Inflammatory macrophage (primary cell): ENCODE data around the gene PROK2.
A peak's percentile ranks its signal among the peaks of the same experiment; 100 is the strongest.

Source experiments
- DNase-seq, 2 donors: peaks; one replicate each; pipeline ENCODE4 v3.0.0-alpha.2; 2020 to 2022

Gene PROK2

DNA sequence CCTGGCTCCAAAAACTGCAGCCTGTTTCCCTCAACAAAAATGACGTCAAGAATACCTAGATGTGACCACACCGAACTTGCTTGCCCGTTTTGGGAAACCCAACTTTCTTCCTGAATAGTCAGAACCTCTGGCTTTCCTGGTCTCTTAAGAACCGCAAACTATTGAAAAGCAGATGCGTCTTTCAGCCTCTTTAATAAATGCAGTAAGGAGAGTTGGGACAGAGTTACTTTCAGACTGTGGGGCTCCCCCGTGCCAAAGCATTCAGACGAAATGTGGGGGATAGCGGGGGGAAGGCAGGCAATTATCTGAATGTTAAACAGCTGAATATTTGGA, 1.2 kb upstream of the PROK2 start:
- no peak for DNase-seq

DNA sequence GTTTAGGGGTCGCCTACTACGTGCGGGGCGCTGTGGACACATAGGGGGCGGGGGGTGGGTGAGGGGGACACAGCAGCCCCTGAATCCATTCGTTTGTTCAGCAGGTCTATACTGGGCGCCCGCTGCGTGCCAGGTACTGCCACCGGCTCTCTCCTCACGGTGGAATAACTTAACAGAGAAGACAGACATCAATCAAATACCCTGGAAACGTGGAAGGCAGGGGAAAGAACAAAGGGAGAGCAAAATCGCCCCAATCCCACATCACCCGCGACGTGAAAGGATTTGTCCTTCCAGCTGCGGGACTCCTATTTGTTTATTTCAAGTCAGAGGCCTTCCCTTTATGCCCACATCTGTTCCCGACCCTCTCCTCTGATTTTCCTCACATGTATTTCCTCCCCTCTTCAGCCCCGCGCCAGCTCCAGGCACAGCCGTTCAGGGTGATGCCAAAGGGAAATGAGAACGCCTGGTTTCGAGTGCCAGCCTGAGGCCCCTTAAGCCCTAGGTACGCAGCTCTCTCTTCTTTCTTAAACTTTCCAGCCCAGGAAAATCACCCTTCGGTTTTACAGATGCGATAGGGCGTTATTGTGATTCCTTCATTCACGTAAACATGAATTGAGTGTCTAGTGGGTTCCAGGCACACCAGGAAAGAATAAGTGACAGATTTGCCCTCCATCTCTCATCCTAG, 726 bp upstream of the PROK2 start:
- no peak for DNase-seq

DNA sequence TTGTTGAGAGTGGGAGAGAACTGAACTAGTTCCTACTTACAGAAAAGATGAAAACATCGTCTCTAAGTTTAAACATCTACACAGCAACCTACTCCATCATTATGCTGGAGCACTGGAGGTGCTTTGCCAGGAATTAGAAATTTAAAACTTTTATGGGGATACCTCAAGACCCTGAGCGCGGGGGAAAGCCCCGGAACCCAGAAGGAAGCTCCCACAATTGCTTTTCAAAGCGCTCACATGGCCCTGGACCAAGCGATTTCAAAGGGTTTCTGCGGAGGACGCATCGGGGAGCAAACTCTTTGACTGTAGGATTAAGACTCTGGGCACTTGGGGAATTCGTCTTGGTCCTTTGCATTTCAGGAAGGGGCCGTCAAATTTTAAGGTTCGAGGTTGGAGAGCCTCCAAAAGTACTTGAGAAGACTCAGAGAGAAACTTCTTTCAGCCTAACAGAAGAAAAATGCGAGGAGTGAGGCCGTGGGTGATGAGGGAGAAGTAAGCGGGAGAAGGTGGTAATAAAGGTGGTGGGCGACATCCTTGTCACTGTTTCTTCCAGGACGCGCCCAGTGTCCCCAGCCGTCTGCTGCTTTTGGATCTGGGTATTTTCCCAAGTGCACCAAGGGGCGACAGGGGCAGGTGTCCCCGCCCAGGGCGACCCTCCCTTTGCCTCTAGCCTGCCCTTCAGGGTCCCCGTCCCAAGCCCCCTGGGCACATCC, 591 bp downstream of the PROK2 start:
- peak in 1 of 2 donors; percentile 14 for DNase-seq

DNA sequence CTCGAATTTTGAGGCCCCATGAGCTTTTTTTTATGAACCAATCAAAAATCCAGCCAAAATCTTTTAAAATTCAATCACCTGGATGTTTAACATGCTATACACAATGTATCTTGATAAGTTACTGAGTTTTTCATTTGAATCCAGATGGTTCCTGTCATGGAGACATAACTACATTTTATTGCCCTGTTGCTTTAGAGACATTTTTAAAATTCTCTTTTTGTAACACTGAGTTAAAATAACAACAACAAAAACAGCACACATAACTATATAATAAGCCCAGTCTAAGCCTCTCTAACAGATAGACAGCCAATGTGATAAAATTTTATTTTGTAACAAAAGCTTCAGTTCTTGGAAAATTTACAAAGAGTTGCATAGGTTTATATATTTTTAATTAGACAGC, 1.8 kb downstream of the PROK2 start:
- DNase-seq, result no peak

DNA sequence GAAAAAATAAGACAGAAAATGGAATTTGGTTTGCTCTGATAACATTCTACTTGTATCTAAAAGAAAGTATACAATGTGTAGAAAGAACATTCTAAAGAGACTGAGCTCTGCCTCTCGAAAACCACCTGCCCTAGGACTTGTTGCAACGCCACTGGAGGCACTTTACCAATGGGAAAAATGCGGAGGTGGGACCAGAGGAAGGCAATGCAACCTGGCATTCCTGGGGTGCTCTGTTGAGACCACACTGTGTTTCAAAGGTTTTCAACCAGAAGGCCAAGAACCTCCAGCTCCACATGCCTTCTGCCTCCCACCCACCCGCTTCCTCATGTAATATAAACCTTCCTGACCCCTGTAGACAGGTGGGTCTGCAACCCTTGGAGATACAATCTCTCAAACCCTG, 4.5 kb downstream of the PROK2 start:
- DNase-seq, result no peak

DNA sequence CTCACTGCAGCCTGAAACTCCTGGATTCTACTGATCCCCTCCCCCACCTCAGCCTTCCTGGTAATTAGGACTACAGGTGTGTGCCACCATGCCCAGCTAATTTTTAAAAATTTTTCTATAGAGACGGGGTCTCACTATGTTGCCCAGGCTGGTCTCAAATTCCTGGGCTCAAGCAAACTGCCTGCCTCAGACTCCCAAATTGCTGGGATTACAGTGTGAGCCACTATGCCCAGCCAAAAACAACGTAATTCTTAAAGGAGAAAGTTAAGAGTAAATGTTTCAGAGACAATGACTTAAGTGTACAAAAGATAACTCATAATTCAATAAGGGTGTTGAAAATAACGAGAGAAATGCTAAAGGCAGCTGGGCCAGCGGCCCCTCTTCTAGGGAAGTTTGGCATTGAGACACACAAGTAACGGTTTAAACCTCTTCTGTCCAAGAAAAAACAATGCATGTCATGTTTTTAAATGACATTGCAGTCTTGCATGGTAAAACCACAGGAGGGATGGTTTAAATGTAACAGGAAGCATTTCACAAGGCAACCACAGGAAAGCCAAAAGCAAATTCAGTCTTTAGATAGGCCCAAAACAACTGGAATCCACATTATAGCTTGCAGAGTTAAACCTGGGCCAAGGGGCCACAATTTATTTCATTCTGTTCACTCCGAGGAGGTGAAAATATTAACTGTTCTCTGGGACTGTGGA, 5.1 kb downstream of the PROK2 start:
- DNase-seq, result peak; percentile 59 to 87

DNA sequence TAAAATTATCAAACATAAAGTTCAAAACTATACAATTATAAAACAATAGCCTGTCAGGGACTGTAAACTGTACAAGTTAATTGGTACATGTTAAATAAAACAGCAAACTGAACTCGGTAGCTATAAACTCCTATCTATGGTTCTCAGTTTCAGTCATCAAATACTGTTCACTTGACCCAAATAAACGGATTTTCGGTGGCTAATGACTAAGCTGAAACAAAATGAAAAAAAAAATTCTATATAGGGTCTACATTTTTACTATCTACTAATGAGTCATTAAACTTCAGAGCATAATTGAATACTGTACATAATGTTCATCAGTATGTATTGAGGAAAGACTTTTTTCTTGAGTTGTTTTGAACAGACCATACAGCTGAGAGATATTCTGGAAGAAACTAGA, 6.6 kb downstream of the PROK2 start:
- DNase-seq, result no peak

DNA sequence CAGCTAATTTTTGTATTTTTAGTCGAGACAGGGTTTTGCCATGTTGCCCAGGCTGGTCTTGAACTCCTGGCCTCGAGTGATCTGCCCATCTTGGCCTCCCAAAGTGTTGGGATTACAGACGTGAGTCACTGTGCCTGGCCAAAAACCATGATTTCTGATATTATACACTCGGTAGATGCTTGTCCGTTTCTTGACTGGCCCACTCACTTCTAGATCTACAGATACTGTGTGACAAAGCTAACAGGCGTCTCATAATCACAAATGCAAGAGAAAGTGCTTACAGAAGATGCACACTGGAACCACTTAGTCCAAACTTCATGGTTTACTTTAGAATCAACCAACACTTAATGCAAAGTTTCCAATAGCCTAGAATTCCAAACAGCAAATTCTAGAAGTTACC, 8.4 kb downstream of the PROK2 start:
- DNase-seq, result no peak

DNA sequence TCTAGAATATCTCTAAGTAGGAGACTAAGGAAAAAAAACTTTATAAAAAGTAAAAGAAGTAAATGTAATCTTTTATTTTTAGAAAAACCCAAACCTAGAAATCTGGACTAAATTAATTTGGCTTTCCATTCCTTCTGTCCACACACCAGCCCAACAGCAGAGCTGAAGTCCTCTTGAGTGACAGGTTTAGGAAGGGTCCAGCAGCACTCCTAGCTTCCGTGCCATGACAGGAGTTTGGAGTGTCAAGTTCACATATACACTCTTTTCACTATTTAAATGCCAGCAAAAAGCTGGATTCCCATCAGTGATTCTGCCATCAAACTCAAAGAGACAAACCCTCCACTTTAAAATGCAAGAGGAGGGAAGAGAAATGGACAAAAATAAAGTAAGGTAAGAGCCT, 13.1 kb downstream of the PROK2 start:
- no peak for DNase-seq

DNA sequence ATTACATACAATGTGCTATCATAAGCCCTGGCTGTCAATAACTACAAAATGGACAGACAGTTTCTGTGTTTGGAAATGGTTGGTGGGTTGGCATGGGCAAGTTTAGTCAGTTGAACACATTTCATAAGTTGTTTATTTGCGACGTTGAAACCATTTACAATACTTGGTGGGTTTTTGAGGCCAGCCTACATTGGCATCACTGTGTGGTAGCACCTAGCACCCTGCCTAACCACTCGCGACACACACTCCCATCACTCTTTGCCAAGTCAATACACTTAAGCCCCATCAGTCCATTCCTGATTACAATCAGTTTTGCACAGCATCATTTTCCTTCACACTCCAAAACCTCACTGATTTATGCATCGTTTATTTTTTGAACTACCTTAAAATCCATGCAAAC, 13.8 kb downstream of the PROK2 start:
- no peak for DNase-seq

DNA sequence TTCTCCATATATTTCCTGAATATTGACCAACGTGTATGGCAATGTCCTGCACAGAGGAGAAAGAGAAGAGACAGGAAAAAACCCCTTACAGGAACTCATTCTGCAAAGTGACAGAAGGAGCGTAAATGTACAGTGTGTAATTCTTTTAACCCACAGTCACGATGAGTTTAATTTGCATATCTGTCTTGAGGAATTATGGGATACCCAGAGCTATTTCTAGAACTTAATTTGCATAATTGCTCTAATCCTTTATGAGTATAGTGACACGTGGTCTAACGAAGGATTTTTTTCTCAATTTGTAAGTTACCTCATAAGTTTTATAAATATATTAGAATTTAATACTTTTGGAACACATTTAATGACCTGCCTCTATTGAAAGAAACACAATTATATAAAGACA, 21.5 kb downstream of the PROK2 start:
- no peak for DNase-seq

DNA sequence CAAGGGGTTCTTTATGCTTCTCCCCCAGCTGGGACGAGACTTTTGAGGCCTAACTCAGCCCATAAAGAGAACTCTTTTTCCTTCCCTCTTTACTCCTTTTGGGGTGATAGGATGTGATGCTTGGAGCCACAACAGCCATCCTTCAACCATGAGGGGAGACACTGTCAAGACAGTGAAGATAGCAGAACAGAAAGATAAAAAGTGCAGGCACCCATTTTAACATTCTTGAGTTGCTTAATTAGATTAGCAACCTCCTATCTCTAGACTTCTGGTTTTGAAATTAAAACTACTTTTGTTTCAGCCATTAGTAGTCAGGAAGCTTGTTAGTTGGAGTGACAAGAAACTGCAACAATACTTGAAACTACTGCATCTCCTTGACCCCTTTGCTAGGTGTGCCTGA, 24.8 kb downstream of the PROK2 start:
- DNase-seq, result no peak

DNA sequence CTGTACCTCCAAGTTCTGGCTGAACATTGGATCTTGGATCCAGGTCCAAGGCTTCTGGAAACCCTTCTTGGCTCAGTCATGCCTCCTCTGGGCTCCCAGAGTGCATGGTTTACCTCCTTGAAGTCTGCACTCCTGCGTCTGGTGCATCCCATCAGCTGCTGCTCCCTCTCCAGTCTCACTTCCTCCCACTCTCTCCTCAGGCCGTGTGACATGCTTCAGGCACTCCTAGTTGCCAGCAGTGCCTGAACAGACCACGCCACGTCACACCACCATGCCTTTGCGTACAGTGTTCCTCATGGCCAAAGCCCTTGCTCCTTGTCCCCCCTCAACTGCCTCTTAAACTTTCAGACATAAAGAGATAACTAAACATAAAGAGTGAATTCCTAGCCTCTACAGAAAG, 25.5 kb downstream of the PROK2 start:
- peak; percentile 53 to 69 for DNase-seq

DNA sequence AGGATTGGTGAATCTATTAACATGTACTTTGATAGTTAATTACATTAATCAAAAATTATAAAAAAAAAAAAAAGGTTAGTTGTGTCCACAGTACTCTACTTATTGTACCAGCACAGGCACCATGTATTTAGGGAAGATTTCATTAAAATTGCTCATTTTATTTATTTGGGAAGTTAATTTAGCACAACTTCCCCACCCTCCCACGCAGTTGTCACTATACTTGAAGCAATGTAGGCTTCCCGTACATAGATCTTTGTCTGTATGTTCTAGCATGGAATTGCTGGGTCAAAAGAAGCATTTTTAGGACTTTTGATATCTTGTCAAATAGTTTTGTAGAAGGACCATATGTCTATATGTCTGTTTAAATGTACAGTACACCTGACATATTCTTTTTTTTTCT, 26.9 kb downstream of the PROK2 start:
- DNase-seq, result peak; percentile 69 to 80

DNA sequence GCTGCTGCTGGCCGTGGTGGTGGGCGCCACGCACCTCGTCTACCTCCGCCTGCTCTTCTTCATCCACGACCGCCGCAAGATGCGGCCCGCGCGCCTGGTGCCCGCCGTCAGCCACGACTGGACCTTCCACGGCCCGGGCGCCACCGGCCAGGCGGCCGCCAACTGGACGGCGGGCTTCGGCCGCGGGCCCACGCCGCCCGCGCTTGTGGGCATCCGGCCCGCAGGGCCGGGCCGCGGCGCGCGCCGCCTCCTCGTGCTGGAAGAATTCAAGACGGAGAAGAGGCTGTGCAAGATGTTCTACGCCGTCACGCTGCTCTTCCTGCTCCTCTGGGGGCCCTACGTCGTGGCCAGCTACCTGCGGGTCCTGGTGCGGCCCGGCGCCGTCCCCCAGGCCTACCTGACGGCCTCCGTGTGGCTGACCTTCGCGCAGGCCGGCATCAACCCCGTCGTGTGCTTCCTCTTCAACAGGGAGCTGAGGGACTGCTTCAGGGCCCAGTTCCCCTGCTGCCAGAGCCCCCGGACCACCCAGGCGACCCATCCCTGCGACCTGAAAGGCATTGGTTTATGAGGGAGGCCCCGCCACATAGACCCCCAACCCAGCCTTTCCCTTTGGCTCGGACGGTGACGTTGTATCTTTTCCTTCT, 30.2 kb downstream of the PROK2 start:
- no peak for DNase-seq

DNA sequence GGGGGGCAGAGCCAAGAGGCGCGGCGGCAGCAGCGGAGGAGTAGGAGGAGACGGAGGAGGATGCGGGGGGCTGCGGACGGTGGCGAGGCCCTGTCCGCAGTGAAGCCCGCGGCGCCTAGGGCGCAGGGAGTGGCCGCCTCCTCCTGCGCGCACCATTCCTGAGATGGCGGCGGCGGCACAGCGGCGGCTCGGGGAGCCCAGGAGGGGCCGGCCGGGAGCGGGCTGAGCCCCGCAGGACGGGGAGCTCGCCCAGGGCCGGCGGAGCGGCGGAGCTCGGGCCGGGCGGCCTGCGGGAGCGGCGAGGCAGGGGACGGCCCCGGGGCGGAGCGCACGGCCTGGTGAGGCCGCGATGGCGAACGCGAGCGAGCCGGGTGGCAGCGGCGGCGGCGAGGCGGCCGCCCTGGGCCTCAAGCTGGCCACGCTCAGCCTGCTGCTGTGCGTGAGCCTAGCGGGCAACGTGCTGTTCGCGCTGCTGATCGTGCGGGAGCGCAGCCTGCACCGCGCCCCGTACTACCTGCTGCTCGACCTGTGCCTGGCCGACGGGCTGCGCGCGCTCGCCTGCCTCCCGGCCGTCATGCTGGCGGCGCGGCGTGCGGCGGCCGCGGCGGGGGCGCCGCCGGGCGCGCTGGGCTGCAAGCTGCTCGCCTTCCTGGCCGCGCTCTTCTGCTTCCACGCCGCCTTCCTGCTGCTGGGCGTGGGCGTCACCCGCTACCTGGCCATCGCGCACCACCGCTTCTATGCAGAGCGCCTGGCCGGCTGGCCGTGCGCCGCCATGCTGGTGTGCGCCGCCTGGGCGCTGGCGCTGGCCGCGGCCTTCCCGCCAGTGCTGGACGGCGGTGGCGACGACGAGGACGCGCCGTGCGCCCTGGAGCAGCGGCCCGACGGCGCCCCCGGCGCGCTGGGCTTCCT, 31.0 kb downstream of the PROK2 start, which contains the start of gene GPR27:
GPR27 (plus strand) TSS at position 155 of the 909 bp plus-strand sequence; CDS start at position 350, 195 bp downstream.
- DNase-seq, result peak in 1 of 2 donors; percentile 32

DNA sequence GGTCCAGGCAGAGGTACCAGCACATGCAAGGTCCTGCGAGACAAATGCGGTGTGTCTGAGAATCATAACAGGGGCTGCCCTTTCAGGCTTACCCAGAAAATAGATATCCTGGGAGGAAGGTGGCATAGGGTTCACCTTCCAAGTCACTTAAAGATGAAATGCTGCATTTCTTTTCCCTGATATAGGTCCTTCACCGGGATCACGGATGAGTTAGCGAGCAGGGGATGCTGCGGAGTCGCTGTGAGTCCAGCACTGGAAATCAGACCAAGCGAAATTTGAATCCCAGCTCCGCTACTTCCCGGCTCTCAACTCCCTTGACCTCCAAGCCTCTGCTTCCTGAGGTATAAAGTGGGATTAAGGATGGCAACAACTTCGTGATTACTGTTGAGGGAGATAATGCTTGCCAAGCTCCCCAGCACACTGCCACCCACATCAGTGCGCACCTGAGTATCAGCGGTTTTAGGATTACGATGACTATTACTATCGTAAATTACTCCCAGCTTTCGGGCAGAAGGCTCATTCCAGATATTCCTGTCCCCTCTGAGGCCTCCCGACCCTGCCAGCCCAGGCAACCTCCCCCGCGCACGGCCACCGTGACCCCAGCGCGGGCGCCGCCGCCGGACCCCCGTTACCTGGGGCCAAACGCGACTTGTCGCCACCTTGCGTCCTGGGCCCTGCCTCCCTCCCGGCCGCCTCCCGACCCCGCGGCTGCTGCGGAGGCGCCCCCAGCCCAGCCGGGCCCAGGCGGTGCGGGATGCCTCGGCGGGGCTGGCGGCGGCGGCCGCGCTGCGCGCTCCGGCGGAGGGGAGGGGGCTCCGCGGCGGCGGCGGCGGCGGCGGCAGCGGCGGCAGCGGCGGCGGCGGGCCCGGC, 31.9 kb downstream of the PROK2 start:
- DNase-seq, result no peak

DNA sequence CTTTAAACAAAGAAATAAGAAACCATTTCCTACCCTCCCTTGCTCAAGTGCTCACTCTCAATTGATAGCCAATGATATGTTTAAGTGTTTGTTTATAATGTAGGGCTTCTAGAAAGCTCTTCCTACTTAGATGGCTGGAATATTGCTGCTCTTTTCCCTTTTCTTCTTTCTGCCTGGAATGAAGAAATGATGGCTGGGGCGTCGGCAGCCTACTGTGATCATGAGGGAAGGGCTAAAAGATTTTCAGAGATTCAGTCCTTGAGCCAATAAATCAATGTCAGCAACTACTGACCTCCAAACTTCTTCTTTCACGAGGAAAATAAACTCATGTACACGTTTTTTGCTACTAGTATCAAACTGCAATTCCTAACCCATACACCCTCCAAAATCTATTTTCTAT, 33.3 kb downstream of the PROK2 start:
- no peak for DNase-seq

DNA sequence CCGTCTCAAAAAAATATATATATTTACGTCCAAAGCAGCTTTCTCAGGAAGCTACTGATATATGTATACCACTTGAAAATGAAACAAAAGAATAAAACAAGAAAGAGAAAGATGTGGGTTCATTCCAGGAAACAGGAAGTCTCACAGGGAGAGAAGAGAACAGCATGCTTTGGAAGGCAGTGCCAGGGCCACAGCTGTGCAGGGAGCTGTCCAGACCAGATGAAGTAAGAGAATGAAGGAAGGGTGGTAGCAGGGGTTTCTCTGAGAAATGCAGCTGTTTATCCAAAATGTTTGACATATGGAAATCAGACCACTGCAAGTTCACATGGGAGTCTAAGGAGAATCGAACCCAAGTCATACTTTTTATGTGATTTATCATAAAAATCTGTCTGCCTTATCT, 40.2 kb downstream of the PROK2 start:
- DNase-seq, result no peak

DNA sequence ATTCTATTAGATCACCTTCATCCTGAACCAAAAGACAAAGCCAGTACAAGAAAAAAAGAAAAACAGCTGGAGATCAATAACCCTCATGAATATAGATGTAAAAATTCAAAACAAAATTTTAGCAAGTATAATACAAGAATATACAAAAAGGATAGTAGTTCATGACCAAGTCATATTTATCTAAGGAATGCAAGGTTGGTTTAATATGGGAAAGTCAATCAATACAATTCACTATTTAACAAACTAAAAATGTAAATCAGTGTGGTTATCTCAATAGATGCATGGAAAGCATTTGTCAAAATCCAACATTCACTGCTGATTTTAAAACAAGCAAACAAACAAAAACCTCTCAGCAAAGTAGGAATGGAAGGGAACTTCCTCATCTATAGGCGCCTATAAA, 42.3 kb downstream of the PROK2 start:
- no peak for DNase-seq

DNA sequence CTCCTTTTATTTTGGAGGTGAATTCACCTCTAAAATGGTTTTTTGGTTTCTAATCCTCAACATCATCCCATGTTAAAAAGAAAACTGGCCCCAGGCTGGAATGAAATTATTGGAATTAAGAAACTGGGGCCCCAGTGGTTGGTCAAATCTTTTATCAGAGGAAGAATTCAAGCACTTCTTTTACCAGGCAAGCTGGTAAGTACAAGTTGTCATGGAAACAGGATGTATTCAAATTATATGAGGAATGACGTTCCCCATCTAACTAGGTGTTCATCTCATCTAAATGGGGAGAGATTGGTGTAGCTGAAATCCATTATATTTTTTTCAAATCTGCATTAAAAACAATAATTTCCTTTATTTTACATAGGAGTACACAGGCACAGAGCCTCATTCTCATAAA, 50.1 kb downstream of the PROK2 start:
- no peak for DNase-seq
